Measurements from ENCODE around the gene PCDHGA2.
A peak's percentile ranks its signal among the peaks of the same experiment; 100 is the strongest.
"Not testable (repeated sequence)": the region's sequence is repeated elsewhere in the genome, so short reads cannot be mapped to it uniquely, and the experiment has no call there.

PCDHGA2 gene

DNA sequence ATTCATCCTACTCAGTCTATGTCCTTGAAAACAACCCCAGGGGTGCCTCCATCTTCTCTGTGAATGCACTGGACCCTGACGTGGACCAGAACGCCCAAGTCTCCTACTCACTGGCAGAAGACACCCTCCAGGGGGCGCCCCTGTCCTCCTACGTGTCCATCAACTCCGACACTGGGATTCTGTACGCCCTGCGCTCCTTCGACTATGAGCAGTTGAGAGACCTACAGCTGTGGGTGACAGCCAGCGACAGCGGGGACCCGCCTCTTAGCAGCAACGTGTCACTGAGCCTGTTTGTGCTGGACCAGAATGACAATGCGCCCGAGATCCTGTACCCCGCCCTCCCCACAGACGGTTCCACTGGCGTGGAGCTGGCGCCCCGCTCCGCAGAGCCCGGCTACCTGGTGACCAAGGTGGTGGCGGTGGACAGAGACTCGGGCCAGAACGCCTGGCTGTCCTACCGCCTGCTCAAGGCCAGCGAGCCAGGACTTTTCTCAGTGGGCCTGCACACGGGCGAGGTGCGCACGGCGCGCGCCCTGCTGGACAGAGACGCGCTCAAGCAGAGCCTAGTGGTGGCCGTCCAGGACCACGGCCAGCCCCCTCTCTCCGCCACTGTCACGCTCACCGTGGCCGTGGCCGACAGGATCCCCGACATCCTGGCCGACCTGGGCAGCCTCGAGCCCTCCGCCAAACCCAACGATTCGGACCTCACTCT, 37.0 kb downstream of the PCDHGA2 start:
- not testable (repeated sequence) for DNase-seq (ENCODE audit: insufficient read length, low spot score); FAIRE-seq

DNA sequence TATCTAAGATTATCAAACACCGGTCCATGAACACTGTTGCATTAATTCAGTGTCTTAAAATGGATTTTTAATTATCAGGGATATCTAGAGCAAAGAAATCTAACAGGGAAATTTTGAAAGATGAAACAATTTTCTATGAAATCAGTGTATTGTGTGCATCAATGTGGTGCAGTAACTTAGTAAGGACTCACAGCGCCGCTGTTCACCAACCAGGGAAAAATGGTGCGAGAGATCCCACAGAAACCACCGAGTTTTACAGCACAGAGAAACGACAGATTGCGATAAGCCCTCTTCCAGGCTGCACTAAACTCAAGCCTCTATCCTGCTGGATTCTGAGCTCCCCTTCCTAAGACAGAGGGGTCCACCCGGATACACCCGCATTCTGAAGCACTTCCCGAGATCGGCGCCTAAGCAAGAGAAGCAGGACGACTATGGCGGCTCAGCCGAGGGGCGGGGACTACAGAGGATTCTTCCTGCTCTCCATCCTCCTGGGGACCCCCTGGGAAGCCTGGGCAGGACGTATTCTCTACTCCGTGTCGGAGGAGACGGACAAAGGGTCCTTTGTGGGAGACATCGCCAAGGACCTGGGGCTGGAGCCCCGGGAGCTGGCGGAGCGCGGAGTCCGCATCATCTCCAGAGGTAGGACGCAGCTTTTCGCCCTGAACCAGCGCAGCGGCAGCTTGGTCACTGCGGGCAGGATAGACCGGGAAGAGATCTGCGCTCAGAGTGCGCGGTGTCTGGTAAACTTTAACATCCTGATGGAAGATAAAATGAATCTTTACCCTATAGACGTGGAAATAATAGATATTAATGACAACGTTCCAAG, 44.1 kb downstream of the PCDHGA2 start, which contains the start of gene PCDHGA7:
TSS of gene PCDHGA7 (plus strand) at position 274 of the 826 bp plus-strand sequence. CDS start at position 432, 158 bp downstream.
- peak; percentile 14 for DNase-seq (ENCODE audit: insufficient read length, low spot score)
- no peak for FAIRE-seq

DNA sequence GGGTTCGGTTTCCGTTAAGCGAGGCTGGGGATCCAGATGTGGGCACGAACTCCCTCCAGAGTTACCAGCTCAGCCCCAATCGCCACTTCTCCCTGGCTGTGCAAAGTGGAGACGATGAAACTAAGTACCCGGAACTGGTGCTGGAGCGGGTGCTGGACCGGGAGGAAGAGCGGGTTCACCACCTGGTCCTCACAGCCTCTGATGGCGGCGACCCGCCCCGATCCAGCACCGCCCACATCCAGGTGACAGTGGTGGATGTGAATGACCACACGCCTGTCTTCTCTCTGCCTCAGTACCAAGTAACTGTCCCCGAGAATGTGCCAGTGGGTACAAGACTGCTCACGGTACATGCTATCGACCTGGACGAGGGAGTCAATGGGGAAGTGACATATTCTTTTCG, 44.8 kb downstream of the PCDHGA2 start:
- DNase-seq (ENCODE audit: insufficient read length, low spot score) (no peak), FAIRE-seq (no peak)

DNA sequence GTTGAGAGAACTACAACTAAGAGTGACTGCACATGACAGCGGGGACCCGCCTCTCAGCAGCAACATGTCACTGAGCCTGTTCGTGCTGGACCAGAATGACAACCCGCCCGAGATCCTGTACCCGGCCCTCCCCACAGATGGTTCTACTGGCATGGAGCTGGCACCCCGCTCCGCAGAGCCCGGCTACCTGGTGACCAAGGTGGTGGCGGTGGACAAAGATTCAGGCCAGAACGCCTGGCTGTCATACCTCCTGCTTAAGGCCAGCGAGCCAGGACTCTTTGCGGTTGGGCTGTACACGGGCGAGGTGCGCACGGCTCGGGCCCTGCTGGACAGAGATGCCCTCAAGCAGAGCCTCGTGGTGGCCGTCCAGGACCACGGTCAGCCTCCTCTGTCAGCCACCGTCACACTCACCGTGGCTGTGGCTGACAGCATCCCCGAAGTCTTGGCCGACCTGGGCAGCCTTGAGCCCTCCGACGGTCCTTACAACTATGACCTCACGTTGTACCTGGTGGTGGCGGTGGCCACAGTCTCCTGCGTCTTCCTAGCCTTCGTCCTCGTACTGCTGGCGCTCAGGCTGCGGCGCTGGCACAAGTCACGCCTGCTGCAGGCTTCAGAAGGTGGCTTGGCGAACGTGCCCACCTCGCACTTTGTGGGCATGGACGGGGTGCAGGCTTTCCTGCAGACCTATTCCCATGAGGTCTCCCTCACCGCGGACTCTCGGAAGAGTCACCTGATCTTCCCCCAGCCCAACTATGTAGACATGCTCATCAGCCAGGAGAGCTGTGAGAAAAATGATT, 46.1 kb downstream of the PCDHGA2 start:
- no peak for DNase-seq (ENCODE audit: insufficient read length, low spot score)
- peak; percentile 20 for FAIRE-seq

DNA sequence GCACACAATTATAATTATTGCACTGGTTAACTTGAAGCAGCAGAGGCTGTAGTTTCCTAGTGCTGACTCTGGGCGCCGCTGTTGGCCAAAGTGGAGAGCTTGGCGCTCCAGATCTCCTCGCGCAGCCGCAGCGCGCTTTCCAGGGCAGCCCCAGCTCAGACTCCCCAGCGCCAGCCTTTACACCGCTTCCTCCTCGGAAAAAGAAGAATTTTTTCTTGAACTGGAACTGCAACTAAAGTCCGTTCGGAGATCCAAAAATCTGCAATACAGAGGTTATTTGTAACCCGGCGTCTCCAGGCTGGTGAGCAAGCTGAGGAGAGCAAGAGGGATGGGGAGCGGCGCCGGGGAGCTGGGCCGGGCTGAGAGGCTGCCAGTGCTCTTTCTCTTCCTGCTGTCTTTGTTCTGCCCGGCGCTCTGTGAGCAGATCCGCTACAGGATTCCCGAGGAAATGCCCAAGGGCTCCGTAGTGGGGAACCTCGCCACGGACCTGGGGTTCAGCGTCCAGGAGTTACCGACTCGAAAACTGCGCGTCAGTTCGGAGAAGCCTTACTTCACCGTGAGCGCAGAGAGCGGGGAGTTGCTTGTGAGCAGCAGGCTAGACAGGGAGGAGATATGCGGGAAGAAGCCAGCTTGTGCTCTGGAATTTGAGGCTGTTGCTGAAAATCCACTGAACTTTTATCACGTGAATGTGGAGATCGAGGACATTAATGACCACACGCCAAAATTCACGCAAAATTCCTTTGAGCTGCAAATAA, 49.2 kb downstream of the PCDHGA2 start, which contains the start of gene PCDHGB4:
TSS of gene PCDHGB4 (plus strand) at position 142 of the 755 bp plus-strand sequence. CDS start at position 329, 187 bp downstream.
- peak; percentile 93 for FAIRE-seq
- peak; percentile 34 for DNase-seq (ENCODE audit: insufficient read length, low spot score)

DNA sequence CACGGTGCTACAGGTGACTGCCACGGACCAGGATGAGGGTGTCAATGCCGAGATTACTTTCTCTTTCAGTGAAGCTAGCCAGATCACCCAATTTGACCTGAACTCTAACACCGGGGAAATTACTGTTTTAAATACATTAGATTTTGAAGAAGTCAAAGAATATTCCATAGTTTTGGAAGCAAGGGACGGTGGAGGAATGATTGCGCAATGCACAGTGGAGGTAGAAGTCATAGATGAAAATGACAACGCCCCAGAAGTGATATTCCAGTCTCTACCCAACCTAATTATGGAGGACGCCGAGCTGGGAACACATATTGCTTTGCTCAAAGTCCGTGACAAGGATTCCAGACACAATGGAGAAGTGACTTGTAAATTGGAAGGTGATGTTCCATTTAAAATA, 50.1 kb downstream of the PCDHGA2 start:
- FAIRE-seq (no peak), DNase-seq (ENCODE audit: insufficient read length, low spot score) (no peak)

DNA sequence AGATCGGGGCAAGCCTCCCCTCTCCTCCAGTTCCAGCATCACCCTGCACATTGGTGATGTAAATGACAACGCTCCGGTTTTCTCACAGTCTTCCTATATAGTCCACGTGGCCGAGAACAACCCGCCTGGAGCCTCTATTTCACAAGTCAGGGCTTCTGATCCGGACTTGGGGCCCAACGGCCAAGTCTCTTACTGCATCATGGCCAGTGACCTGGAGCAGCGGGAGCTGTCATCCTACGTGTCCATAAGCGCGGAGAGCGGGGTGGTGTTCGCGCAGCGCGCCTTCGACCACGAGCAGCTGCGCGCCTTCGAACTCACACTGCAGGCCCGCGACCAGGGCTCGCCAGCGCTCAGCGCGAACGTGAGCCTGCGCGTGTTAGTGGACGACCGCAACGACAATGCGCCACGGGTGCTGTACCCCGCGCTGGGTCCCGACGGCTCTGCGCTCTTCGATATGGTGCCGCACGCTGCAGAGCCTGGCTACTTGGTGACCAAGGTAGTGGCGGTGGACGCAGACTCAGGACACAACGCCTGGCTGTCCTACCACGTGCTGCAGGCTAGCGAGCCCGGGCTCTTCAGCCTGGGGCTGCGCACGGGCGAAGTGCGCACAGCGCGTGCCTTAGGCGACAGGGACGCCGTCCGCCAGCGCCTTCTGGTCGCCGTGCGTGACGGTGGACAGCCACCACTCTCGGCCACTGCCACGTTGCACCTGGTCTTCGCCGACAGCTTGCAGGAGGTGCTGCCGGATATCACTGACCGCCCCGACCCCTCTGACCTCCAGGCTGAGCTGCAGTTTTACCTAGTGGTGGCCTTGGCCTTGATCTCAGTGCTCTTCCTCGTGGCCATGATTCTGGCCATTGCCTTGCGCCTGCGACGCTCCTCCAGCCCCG, 50.8 kb downstream of the PCDHGA2 start:
- DNase-seq (ENCODE audit: insufficient read length, low spot score) (no peak), FAIRE-seq (no peak)

DNA sequence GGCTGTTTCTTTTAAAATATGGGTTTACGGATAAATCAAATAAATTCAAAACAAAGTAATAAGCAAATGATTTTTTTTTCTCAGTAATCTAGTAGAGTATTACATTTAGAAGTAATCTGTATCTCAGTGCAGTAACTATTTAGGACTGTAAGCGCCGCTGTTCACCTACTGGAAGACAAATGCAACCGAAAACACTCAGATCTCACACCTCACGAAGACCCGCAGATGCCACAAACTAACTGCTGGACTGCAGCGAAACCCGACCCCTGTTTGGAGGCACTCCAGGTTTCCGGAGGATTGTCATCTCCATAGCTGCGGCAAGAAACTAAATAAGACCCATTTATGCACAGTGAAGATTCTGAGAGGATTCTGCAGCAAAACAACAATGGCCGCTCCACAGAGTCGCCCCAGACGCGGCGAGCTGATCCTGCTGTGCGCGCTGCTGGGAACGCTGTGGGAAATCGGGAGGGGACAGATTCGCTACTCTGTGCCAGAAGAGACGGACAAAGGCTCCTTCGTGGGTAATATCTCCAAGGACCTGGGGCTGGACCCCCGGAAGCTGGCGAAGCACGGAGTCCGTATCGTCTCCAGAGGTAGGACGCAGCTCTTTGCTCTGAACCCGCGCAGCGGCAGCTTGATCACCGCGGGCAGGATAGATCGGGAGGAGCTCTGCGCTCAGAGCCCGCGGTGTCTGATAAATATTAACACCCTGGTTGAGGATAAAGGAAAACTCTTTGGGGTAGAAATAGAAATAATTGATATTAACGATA, 54.1 kb downstream of the PCDHGA2 start, which contains the start of gene PCDHGA8:
TSS of gene PCDHGA8 (plus strand) at position 205 of the 770 bp plus-strand sequence. CDS start at position 386, 181 bp downstream.
- FAIRE-seq (no peak), DNase-seq (ENCODE audit: insufficient read length, low spot score) (no peak)
